Measurements from ENCODE around the gene TSPAN2. TPM values are rescaled to one million over a fixed set of nuclear protein-coding genes. Genes with fewer than 3 reads are reported as not detected.

TSPAN2 gene
- polyA plus RNA-seq, 4 donors = 1.4 to 5.5 (median 5.0) TPM; not detected in 1

GRCh38 chr1:115134850-115135480 is 45.7 kb upstream of the TSPAN2 start:
- WGBS, 3 donors = 57 to 70% (median 64%) methylated on average over 10 of the region's 10 CpGs
- FAIRE-seq (no peak), DNase-seq (no peak)
- H3K36me3 ChIP-seq (ENCODE audit: control insufficient read depth in 3 of 3, insufficient read depth in 2 of 3, low read depth in 1 of 3, low read length in 3 of 3) = no peaks in the 10 kb centered on the region
- H3K27me3 ChIP-seq (ENCODE audit: control insufficient read depth in 3 of 3, insufficient read depth in 3 of 3, low read length in 3 of 3) = peaks cover 0 to 3% (median 0%) of the 10 kb centered on the region in 3 donors
- H3K9me3 ChIP-seq (ENCODE audit: control insufficient read depth in 2 of 2, insufficient read depth in 1 of 2, low read depth in 1 of 2, low read length in 1 of 2) = no peaks in the 10 kb centered on the region
- peak overlapping the region in 1 of 3 donors; percentile 14 for H3K27ac ChIP-seq (ENCODE audit: low read depth in 1 of 3, low read length in 2 of 3)
- no peak overlapping the region for H3K4me3 ChIP-seq (ENCODE audit: low read depth in 1 of 3, low read length in 3 of 3)
- peaks cover 0 to 4% (median 0%) of the 10 kb centered on the region in 3 donors for H3K4me1 ChIP-seq (ENCODE audit: control insufficient read depth in 3 of 3, insufficient read depth in 2 of 3, low read depth in 1 of 3, low read length in 2 of 3)

GRCh38 chr1:115134231-115134630 is 44.9 kb upstream of the TSPAN2 start:
- H3K36me3 ChIP-seq (ENCODE audit: control insufficient read depth in 3 of 3, insufficient read depth in 2 of 3, low read depth in 1 of 3, low read length in 3 of 3) = no peaks in the 10 kb centered on the region
- no peak overlapping the region for H3K27ac ChIP-seq (ENCODE audit: low read depth in 1 of 3, low read length in 2 of 3)
- no peak overlapping the region for H3K4me3 ChIP-seq (ENCODE audit: low read depth in 1 of 3, low read length in 3 of 3)
- H3K27me3 ChIP-seq (ENCODE audit: control insufficient read depth in 3 of 3, insufficient read depth in 3 of 3, low read length in 3 of 3) = peaks cover 0 to 3% (median 0%) of the 10 kb centered on the region in 3 donors
- WGBS, 3 donors = 63 to 78% (median 66%) methylated on average over 6 of the region's 6 CpGs
- H3K4me1 ChIP-seq (ENCODE audit: control insufficient read depth in 3 of 3, insufficient read depth in 2 of 3, low read depth in 1 of 3, low read length in 2 of 3) = peaks cover 0 to 3% (median 0%) of the 10 kb centered on the region in 3 donors
- DNase-seq (no peak), FAIRE-seq (no peak)
- H3K9me3 ChIP-seq (ENCODE audit: control insufficient read depth in 2 of 2, insufficient read depth in 1 of 2, low read depth in 1 of 2, low read length in 1 of 2) = no peaks in the 10 kb centered on the region

- no peak for FAIRE-seq
These were observed 44.1 kb upstream of the TSPAN2 start for GRCh38 chr1:115133440-115133839.

DNA sequence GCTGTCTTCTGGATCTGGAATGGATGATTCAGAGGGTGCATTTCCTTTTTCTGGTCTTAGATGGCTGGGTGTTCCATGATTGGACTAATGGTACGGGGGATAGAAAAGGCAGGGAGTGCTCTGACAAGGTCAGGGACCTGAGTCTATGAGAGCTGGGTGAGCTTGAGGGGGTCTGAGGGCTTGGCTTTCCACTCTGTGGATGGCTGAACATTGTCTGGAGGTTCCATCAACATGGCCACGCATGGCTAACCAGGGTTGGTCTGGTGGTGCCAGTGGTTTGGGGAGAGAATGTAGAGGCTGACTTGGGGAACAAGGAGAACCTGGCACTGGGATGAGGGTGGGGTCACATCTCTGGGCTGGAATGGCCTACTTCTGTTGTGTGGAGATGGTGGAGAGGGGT is 41.5 kb upstream of the TSPAN2 start:
- DNase-seq = no peak
- no peaks in the 10 kb centered on the region for H3K36me3 ChIP-seq (ENCODE audit: control insufficient read depth in 3 of 3, insufficient read depth in 2 of 3, low read depth in 1 of 3, low read length in 3 of 3)
- H3K27ac ChIP-seq (ENCODE audit: low read depth in 1 of 3, low read length in 2 of 3) = no peak overlapping the region
- H3K27me3 ChIP-seq (ENCODE audit: control insufficient read depth in 3 of 3, insufficient read depth in 3 of 3, low read length in 3 of 3) = no peaks in the 10 kb centered on the region
- H3K4me3 ChIP-seq (ENCODE audit: low read depth in 1 of 3, low read length in 3 of 3) = no peak overlapping the region
- H3K9me3 ChIP-seq (ENCODE audit: control insufficient read depth in 2 of 2, insufficient read depth in 1 of 2, low read depth in 1 of 2, low read length in 1 of 2) = no peaks in the 10 kb centered on the region
- FAIRE-seq = no peak
- no peaks in the 10 kb centered on the region for H3K4me1 ChIP-seq (ENCODE audit: control insufficient read depth in 3 of 3, insufficient read depth in 2 of 3, low read depth in 1 of 3, low read length in 2 of 3)
- 76 to 89% (median 87%) methylated on average over 2 of the region's 2 CpGs for WGBS, 3 donors

More at GRCh38 chr1:115133440-115133839, 44.1 kb upstream of the TSPAN2 start:
- WGBS, 3 donors = 50 to 82% (median 60%) methylated on average over 1 of the region's 1 CpG
- Histone ChIP-seq H3K27ac (ENCODE audit: low read depth in 1 of 3, low read length in 2 of 3) (no peak overlapping the region), H3K4me3 (ENCODE audit: low read depth in 1 of 3, low read length in 3 of 3) (no peak overlapping the region), H3K36me3 (ENCODE audit: control insufficient read depth in 3 of 3, insufficient read depth in 2 of 3, low read depth in 1 of 3, low read length in 3 of 3) (no peaks in the 10 kb centered on the region), H3K27me3 (ENCODE audit: control insufficient read depth in 3 of 3, insufficient read depth in 3 of 3, low read length in 3 of 3) (peaks cover 0 to 3% (median 0%) of the 10 kb centered on the region in 3 donors), H3K9me3 (ENCODE audit: control insufficient read depth in 2 of 2, insufficient read depth in 1 of 2, low read depth in 1 of 2, low read length in 1 of 2) (no peaks in the 10 kb centered on the region), H3K4me1 (ENCODE audit: control insufficient read depth in 3 of 3, insufficient read depth in 2 of 3, low read depth in 1 of 3, low read length in 2 of 3) (no peaks in the 10 kb centered on the region)
- no peak for DNase-seq

DNA sequence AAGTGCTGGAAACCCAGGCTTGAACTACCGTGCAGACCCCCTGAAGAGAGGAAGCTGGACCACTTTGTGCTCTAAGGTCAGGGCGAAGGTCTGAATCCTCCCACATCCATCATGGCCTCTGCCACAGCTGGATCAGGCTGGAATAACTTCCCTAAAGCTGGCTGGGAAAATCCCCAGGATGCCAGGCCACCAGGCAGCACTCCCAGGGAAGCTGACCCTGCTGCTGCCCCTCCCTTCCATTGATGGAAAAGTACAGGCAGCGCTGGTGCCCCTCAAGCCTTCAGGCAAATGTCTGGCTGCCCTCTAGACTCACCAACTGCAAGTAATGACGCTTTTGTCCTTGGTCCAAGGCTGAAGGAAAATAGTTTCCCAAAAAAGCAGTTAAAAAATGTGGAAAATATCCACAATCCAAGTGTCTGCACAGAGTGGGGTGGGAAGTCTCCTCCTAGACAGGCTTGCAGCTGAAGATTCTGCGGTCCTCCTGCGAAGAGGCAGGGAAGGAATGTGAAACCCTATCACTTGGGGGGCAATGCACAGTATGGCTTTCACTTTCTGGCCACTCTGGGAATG is 39.9 kb upstream of the TSPAN2 start:
- Histone ChIP-seq H3K36me3 (ENCODE audit: control insufficient read depth in 3 of 3, insufficient read depth in 2 of 3, low read depth in 1 of 3, low read length in 3 of 3) (no peaks in the 10 kb centered on the region), H3K4me1 (ENCODE audit: control insufficient read depth in 3 of 3, insufficient read depth in 2 of 3, low read depth in 1 of 3, low read length in 2 of 3) (no peaks in the 10 kb centered on the region), H3K4me3 (ENCODE audit: low read depth in 1 of 3, low read length in 3 of 3) (no peak overlapping the region), H3K9me3 (ENCODE audit: control insufficient read depth in 2 of 2, insufficient read depth in 1 of 2, low read depth in 1 of 2, low read length in 1 of 2) (no peaks in the 10 kb centered on the region), H3K27me3 (ENCODE audit: control insufficient read depth in 3 of 3, insufficient read depth in 3 of 3, low read length in 3 of 3) (no peaks in the 10 kb centered on the region), H3K27ac (ENCODE audit: low read depth in 1 of 3, low read length in 2 of 3) (no peak overlapping the region)
- 67 to 83% (median 74%) methylated on average over 6 of the region's 6 CpGs for WGBS, 3 donors
- FAIRE-seq (no peak), DNase-seq (no peak)

DNA sequence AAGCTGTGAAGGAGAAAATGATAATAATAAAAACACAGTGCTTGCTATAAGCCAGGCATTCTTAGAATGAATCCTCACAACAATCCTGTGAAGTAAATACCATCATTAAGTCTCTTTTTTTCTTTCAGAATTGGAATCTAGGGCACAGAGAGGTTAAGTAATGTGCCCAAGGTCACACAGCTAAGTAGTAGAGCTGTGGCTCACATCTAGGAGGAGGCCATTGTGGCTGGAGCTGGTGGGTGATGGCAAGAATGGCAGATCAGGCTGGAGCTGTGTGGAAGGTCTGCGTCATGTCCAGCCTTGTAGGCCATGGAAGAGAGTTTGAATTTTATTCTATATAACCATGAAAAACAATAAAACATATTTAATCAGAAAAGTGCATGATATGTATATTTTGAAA is 38.2 kb upstream of the TSPAN2 start:
- FAIRE-seq = no peak
- no peaks in the 10 kb centered on the region for H3K36me3 ChIP-seq (ENCODE audit: control insufficient read depth in 3 of 3, insufficient read depth in 2 of 3, low read depth in 1 of 3, low read length in 3 of 3)
- no peaks in the 10 kb centered on the region for H3K27me3 ChIP-seq (ENCODE audit: control insufficient read depth in 3 of 3, insufficient read depth in 3 of 3, low read length in 3 of 3)
- DNase-seq = no peak
- no peak overlapping the region for H3K27ac ChIP-seq (ENCODE audit: low read depth in 1 of 3, low read length in 2 of 3)
- H3K4me1 ChIP-seq (ENCODE audit: control insufficient read depth in 3 of 3, insufficient read depth in 2 of 3, low read depth in 1 of 3, low read length in 2 of 3) = no peaks in the 10 kb centered on the region
- no peak overlapping the region for H3K4me3 ChIP-seq (ENCODE audit: low read depth in 1 of 3, low read length in 3 of 3)
- H3K9me3 ChIP-seq (ENCODE audit: control insufficient read depth in 2 of 2, insufficient read depth in 1 of 2, low read depth in 1 of 2, low read length in 1 of 2) = peaks cover 0 to 6% of the 10 kb centered on the region in 2 donors
- WGBS, 3 donors = 93 to 96% (median 95%) methylated on average over 1 of the region's 1 CpG

GRCh38 chr1:115126516-115126915 is 37.2 kb upstream of the TSPAN2 start:
- H3K4me1 ChIP-seq (ENCODE audit: control insufficient read depth in 3 of 3, insufficient read depth in 2 of 3, low read depth in 1 of 3, low read length in 2 of 3) = no peaks in the 10 kb centered on the region
- 77 to 90% (median 79%) methylated on average over 2 of the region's 2 CpGs for WGBS, 3 donors

DNA sequence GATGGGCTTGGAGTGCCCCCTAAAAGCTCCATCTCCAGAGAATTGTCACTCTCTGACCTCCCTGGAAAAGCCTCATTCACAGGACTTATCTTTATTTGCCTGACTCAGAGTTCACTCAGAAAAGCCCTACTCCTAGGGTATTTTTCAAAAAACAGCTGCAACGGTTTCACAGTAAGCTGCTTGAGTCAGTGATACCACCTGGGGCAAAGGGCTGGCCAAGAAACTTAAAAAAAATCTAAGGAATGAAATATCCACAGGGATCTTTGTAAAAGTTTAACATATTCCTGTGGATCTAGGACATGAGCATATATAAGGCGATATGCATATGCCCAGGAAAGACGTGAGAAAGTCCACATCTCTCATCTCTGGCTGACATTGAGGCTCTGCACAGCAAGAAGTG is 33.8 kb upstream of the TSPAN2 start:
- no peak for FAIRE-seq
- WGBS, 3 donors = 55 to 70% (median 67%) methylated on average over 3 of the region's 3 CpGs

More at GRCh38 chr1:115126516-115126915, 37.2 kb upstream of the TSPAN2 start:
- no peak overlapping the region for H3K4me3 ChIP-seq (ENCODE audit: low read depth in 1 of 3, low read length in 3 of 3)
- DNase-seq = no peak
- no peak overlapping the region for H3K27ac ChIP-seq (ENCODE audit: low read depth in 1 of 3, low read length in 2 of 3)
- FAIRE-seq = no peak
- H3K36me3 ChIP-seq (ENCODE audit: control insufficient read depth in 3 of 3, insufficient read depth in 2 of 3, low read depth in 1 of 3, low read length in 3 of 3) = no peaks in the 10 kb centered on the region
- peaks cover 0 to 7% of the 10 kb centered on the region in 2 donors for H3K9me3 ChIP-seq (ENCODE audit: control insufficient read depth in 2 of 2, insufficient read depth in 1 of 2, low read depth in 1 of 2, low read length in 1 of 2)
- no peaks in the 10 kb centered on the region for H3K27me3 ChIP-seq (ENCODE audit: control insufficient read depth in 3 of 3, insufficient read depth in 3 of 3, low read length in 3 of 3)

More for the DNA sequence above, 33.8 kb upstream of the TSPAN2 start:
- H3K9me3 ChIP-seq (ENCODE audit: control insufficient read depth in 2 of 2, insufficient read depth in 1 of 2, low read depth in 1 of 2, low read length in 1 of 2) = peaks cover 0 to 21% of the 10 kb centered on the region in 2 donors
- no peaks in the 10 kb centered on the region for H3K36me3 ChIP-seq (ENCODE audit: control insufficient read depth in 3 of 3, insufficient read depth in 2 of 3, low read depth in 1 of 3, low read length in 3 of 3)
- no peak overlapping the region for H3K27ac ChIP-seq (ENCODE audit: low read depth in 1 of 3, low read length in 2 of 3)
- H3K4me1 ChIP-seq (ENCODE audit: control insufficient read depth in 3 of 3, insufficient read depth in 2 of 3, low read depth in 1 of 3, low read length in 2 of 3) = no peaks in the 10 kb centered on the region
- H3K27me3 ChIP-seq (ENCODE audit: control insufficient read depth in 3 of 3, insufficient read depth in 3 of 3, low read length in 3 of 3) = no peaks in the 10 kb centered on the region
- no peak for DNase-seq
- no peak overlapping the region for H3K4me3 ChIP-seq (ENCODE audit: low read depth in 1 of 3, low read length in 3 of 3)
